C1 segment of cervical spinal cord (tissue), 14 donors: Measurements from ENCODE around the gene DPM3.
"Not testable (repeated sequence)": the region's sequence is repeated elsewhere in the genome, so short reads cannot be mapped to it uniquely, and the experiment has no call there.

ENCODE experiments used
- DNase-seq, 14 donors: peaks; one replicate each; lab custom pipeline; 2025; lab: John Stamatoyannopoulos, UW

DPM3 gene

DNA sequence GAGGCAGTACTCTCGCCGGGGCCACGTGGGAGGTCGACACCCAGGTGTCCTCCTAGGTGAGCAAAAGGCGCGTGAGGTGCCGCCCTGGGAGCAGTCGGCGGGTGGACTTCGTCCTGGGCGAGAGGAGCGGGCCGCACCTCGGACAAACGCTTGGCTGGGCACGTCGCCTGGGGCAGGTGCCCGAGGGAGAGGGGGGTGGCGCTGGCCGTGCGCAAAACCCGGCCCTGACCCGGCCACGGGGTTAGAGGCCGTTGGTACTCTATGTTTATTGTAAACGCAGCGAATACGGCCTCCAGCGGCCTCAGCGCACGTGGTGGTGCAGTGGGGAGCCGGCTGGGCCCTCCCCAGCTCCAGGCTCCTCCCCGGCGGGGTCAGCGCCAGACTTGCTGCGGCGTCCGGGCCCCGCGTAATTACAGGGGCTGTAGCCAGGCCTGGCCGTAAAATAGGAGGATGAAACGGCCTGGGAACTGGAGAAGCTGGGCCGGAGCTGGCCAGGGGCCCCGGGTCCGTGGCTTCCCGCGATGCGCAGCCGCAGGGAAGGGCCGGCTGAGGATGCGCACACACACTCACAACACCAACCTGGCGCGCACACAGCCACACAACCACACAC is 14.3 kb downstream of the DPM3 start:
- peak in 12 of 14 donors; percentile 42 to 87 (median 68) for DNase-seq

DNA sequence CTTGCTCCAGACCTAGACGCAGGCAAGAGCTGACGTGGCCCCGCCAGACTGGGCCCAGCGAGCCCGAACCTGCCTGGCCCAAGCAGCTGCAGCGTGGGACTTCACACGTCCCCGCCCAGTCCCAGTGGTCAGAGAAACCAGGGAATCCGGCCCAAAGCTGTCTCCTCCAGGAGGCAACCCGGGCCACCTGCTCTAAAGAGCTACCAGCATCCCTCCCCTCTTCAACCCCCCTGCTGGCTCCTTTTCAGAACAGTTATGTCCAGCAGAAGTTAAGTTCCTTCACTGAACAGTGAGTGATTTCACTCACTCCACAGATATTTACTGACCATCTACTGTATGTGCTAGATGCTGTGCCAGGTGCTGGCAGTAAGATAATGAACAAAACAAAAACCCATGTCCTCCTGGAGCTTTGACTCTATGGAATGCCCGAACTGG is 14.8 kb downstream of the DPM3 start:
- DNase-seq = peak in 1 of 14 donors; percentile 38

DNA sequence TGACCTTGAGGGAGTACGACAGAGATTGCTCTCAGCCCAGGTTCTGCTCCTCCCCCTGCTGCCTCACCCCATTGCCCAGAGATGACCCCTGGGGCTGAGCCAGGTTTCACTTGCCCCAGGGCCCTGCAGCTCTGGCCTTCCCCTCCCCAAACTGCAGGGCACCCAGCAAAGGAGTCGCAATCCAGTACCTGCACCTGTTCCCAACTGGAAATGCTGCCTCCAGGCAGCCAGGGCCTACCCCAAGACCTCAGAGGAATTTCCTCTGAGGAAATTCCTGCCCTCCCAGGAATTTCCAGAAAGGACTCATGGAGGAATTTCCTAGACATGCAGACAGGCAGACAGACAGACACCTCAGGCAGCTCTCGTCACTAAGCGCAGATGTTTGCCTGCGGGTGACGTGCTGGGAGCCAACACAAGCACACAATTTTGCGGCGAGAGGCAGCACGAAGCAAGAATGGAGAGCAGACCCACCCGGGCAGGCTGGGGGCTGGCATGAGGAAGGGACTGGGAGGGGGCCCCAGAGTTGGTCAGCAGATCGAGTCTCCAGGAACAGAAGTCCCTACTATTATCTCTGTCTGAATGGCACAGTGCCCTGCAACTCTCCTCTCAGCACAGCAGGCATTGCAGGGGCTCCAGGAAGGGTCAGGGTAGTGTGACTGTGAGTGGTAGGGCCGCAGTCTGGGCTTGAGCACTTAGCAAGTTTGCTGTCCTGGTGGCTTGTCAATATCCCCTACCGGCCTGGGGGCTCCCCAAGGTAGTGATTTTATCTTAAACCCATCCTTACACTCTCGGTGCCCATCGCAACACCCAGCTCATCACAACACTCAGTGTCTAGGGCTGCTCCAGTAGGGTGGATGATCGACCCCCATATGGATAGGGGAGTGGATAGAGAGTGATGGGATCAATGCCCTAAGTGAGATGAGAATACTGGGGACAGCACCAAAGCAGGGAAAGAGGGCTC is 15.5 kb downstream of the DPM3 start:
- DNase-seq = no peak

DNA sequence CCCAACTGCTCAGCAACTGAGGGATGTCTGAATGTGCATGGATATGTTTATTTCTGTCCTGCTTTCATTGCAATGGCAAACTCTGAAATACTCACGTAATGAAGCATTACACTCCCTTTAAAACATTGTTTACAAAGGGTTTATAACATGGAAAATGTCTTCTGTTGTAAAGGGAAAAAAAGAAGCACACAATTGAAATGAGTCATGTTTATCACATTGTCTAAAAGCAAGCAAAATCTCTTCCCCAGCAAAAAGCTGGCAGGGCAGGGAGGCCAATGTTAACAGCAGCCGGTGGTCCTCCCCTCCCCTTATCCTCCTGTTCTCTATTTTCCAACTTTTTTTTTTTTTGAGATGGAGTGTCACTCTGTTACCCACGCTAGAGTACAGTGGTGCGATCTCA is 16.5 kb downstream of the DPM3 start:
- no peak for DNase-seq

DNA sequence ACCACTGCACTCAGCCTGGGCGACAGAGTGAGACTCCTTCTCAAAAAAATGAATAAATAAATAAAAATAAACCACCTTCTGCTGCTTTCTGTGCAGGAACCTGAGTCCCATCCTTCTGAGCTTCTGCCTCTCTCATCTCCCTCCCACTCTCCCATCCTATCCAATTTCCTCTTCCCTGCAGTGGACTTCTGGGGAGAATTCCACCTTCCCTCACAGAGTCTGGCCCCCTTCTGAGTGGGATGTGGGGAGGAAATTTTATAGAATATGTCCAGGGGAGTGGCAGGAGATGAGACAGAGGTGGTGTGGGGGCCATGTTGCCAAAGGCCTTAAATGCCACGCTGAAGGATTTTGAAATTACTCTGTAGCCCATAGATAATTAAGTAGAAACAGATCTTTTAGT is 18.0 kb downstream of the DPM3 start:
- no peak for DNase-seq

DNA sequence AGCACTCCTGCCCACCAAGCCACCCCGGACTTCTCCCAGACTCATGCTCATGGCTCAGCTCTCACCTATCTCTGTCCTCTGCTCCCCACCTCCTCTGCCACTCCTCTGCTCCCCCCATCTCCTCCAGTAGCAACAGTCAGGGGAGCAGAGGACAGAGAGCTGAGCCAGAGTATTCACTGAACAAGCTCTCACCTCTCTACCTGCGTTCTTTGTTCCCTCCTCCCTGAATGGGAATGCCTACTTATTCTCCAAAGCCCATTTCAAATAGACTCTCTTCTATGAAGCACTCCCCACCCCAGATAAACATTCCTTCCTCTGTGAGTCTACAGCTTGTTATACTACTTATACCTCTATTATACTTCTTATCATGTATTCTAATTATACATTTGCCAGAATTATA is 19.1 kb downstream of the DPM3 start:
- DNase-seq = no peak

DNA sequence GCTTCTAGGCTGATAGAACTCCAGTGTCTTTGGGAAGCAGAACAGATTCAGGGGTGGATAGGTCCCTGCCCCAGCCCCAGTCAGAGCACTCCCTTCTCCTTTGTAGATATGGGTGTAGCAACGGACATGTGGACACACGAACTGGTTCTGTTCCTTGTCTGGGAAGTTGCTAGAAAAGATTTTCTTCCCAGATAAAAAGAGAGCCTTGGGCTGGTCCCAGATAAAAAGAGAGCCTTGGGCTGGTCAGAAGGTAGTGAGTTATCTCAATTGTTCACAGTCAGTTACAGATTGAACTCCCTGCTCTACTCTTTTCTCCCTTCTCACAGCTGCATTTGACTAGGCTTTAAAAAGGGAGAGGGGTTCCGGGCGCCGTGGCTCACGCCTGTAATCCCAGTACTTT is 20.1 kb downstream of the DPM3 start:
- DNase-seq = no peak

DNA sequence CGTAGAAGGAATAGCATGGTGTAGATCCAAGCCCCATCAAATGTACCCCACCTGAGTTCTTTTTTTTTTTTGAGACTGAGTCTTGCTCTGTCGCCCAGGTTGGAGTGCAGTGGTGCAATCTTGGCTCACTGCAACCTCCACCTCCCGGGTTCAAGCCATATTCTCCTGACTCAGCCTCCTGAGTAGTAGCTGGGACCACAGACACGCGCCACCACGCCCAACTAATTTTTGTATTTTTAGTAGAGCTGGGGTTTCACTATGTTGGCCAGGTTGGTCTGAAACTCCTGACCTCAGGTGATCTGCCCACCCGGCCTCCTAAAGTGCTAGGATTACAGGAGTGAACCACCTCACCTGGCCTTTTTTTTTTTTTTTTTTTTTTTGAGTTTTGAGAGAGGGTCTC is 22.2 kb downstream of the DPM3 start:
- not testable (repeated sequence) for DNase-seq

DNA sequence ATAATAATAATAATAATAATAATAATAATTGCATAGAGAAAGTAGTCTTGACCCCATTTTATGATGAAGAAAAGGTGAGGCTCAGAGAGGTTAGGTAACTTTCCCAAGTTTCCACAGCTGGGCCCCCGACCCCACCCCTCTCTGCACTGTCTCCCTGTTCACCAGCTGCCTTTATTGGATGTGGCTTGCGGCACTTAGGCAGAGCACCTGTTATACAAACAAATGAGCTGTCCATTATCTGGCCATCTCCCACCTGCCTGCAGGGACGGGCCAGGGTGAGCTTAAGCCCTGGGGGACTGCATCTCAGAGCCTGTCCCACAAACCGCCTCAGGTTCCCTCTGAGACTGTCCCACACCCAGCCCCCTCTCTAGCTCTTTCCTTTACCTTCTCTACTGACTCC is 22.7 kb downstream of the DPM3 start:
- DNase-seq = no peak

DNA sequence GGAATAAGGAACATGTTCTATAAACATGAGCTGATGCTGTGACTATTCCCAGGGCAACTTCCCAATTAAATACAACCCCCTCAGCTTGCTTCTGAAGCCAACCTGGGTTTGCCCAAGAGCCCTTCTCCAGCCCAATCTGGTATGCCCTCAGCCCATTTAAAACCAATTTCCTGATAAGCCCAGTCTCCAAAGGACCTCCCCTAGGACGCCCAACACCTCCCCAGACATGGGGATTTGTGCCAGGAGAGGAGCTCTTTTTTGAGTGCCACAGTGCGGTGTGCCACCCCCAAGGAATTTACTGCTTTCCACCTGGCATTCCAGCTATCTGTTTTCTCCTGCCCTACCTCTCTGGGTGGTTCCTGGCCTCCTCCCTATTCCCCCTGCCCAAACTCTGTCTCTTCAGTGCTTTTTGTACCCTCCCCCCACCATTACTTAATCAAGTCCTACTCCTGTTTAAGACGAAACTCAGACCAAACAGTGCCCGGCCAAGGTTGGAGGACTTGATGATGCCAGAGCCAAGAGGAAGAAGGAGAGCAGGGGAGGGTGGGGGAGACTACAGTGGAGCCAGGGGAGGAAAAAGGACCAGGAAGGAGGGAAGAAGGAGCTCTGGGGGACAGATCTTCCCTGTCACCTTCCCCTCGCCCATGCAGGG is 24.1 kb downstream of the DPM3 start:
- no peak for DNase-seq

DNA sequence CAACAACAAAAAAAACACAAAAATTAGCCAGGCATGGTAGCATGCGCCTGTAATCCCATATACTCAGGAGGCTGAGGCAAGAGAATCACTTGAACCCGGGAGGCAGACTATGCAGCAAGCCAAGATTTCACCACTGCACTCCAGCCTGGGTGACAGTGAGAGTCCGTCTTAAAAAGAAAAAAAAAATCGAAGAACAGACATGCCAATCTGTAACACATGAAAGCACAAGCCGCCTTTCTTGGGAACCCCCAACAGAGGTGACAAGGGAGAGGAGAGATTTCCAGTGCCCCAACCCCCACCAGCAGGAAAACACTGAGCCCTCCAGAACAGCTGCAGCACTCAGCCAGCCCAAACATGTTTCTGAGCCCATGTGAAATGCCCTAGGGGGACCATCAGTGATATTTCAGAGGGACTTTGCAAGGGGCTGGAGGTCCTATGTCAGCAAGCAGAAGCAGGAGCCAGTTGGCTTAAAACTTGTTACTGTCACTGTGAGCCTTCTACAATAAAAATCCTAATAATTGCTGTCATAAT is 26.8 kb downstream of the DPM3 start:
- DNase-seq = no peak

DNA sequence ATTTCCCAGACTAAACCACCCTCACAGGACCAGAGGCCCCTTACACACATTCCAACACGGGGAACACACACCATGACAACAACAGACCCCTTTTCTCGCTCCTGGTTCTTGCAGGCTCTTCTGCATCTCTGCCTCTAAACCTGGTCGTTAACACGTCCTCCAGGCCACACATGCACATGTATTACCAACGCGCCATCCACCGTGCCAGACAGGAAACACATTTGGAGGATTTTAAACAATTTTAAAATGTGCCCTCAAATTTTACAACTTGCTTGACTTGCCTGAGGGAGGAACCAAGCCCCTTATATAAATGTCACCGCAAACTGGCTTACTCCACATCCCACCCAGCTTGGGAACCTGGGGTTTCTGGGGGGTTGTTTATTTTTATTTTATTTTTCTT is 29.5 kb downstream of the DPM3 start:
- no peak for DNase-seq

DNA sequence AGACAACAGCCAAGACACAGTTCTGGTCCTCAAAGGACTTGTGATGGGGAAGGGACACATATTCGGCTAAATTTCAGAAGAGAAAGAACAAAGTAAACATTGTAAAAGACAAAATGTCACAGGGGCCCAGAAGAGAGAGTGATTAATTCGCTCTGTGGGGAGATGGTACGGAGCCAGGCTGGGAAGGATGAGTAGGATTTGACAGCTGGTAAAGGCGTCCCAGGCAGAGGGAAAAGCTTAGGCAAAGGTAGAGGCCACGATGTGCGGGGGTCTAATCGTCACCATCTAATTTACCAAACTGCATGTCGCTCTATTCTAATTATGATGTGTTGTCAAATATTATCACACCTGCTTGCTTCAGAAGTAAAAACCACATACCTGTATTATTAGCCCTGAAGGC is 29.9 kb downstream of the DPM3 start:
- DNase-seq = no peak

DNA sequence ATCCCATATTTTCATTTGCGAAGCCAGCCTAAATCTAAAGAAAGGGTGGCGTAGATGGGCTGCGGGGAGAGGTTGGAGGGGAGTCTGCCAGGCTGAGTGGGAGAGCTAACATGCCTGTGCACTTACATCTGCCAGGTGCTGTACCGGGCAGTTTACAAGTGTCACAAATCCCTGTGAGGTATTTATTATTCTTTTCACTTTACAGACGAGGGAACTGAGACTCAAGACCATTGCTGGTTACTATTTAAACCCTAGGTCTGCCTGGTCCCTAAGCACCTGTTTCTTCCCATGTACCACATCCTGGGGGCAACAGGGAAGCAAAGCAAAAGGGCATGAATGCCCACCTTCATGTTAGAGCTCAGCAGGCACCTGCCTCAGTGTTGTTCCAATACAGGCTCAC is 32.0 kb downstream of the DPM3 start:
- DNase-seq = no peak

DNA sequence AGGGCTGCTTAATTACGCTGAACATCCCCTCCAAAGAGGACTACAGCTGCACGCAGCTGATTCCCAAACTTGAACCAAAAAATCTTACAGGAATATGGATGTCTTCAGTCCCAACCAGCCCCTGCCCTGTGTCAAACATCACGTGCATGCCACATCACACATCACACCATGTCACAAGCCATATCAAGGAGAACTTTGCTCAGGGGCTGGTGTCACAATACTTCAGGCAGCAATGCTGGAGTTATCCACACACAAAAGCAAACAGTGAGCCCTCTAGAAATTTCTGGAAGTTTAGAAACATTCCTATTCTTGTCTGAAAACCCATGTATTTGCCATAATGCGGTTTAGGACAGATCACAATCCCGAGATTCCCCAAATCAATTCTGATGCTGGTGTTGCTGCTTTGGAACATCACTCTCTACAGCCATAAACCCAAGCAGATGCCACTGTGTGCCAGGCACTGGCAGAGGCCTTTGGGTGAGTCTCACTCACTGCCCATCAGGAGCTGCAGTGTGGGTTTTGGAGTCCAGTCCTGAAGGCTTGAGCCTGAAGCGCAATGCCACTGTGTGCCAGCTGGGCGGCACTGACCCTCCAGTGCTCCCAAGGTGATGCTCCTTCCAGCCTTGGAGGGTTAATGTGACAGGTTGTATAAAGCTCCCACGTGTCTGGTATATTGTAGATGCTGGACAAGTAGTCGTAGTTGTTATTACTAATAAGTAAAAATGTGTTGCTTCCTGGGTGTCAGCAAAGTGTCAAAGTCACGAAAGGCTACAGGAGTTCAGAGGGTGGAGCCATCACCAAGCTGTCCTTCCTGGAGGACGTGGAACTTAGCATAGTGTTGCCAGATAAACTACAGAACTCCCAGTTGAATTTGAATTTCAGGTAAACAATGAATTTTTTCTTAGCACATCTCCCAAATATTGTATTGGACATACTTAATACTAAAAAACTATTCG is 32.7 kb downstream of the DPM3 start:
- no peak for DNase-seq

DNA sequence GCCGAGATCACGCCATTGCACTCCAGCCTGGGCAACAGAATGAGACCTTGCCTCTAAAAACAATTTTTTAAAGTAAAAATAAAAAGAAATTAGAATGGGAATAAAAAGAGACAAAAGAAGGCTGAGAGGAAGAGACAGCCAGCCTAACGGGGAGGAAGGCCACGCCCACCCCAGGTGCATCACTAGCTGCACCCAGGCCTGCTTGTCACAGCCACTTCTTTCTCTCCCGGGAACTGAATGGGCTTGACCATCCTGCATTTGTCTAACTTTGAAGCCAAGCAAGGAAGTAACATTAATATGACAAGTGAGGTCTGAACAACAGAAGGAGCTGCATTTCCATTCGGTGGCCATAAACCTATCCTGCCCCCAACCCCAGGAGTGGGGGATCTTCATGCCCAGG is 33.5 kb downstream of the DPM3 start:
- no peak for DNase-seq

DNA sequence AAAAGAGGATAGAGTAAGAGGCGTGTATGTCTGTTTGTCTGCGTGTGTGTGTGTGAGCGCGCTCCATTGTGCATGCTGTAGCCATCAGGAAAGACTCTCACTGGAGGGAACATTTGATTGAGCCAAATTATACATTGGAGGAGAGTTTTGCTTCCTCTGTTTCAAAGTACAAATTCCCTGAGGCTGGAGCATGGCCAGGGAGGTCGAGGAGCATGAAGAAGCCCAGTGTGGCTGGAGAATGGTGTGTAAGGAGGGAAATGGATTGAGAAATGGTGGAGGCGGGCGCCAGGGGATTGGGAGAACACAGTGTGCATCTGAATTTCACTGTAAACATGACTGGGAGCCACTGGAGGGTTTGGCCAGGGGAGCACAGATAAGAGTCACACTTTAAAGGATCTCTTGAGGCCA is 34.7 kb downstream of the DPM3 start:
- no peak for DNase-seq

DNA sequence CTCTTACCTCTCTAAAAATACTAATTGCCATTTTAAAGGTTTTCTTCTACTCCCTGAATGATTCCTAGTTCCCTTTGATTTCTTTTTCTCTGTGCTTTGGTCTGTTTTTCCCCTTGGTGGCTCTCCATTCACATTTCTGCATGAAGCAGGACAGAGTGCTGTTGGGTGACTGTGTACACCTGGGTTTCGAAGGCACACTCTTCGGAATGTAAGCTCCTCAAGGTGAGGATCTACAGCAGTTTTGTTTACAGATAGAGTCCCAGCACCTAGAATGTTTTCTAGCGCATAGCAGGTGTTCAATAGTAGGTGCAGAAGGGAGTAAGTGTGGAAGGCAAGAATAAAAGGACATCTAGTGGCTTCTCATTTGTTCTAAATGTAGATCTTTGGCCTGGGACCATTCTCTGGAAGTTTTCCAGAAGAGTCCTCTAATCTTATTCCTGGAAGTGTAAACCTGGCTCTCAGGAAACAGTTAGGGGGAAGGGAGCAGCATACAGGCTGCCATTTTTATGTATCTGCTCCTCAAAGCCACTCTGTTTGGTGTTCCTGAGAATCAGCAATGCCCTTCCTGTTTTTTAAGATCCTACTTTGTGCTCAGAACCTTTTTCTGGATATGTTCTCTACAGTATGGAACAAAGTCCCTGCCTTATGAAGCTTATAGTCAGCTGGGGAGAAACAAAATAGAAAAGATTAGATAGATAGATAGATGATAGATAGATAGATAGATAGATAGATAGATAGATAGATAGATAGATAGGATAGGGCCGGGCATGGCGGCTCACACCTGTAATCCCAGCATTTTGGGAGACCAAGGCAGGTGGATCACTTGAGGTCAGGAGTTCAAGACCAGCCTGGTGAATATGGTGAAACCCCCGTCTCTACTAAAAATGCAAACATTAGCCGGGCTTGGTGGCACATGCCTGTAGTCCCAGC is 35.5 kb downstream of the DPM3 start:
- no peak for DNase-seq

DNA sequence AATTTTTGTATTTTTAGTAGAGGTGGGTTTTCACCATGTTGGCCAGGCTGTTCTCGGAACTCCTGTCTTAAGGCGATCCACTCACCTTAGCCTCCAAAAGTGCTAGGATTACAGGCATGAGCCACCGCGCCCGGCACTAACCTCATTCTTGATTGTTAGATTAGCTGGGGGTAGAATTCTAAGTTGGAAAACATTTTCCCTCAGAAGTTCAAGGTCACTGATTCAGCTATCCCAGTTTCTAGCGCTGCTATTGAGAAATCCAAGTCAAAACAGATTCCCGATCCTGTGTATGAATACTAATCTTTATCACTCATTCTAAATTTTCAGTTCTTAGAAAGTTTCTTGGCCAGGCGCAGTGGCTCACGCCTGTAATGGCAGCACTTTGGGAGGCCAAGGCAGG is 37.0 kb downstream of the DPM3 start:
- no peak for DNase-seq

DNA sequence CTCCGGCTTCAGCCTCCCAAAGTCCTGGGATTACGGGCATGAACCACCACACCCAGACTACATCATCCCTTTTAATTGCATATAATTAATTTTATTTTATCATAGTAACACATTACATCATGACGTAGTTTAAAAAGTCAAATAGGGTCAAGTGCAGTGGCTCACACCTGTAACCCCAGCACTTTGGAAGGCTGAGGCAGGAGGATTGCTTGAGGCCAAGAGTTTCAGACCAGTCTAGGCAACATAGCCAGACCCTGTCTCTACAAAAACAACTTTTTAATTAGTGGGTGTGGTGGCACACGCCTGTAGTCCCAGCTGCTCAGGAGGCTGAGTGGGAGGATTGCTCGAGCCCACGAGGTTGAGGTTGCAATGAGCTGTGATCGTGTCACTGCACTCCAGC is 41.0 kb downstream of the DPM3 start:
- no peak for DNase-seq
